ENCODE data around the gene ZRANB3. TPM values are rescaled to one million over a fixed set of nuclear protein-coding genes. Genes with fewer than 3 reads are reported as not detected.

ZRANB3 gene
- total and polyA plus RNA-seq, 4 donors, result 2.5 to 7.2 (median 4.1) TPM

- Histone ChIP-seq H3K4me3 (ENCODE audit: low read depth in 1 of 3, low read length in 3 of 3) (no peak overlapping the region), H3K27ac (ENCODE audit: low read depth in 1 of 2, low read length in 2 of 2) (no peak overlapping the region), H3K36me3 (ENCODE audit: control insufficient read depth in 4 of 4, insufficient read depth in 3 of 4, low read depth in 1 of 4, low read length in 3 of 4) (peaks cover 0 to 10% (median 0%) of the 10 kb centered on the region in 4 donors), H3K9me3 (ENCODE audit: control insufficient read depth in 4 of 4, low read length in 3 of 4) (no peaks in the 10 kb centered on the region), H3K4me1 (ENCODE audit: control insufficient read depth in 4 of 4, insufficient read depth in 4 of 4, low read length in 3 of 4) (no peaks in the 10 kb centered on the region), H3K27me3 (ENCODE audit: control insufficient read depth in 4 of 4, insufficient read depth in 4 of 4, low read length in 3 of 4) (no peaks in the 10 kb centered on the region), H3K9ac (ENCODE audit: low read depth in 1 of 2, low read length in 2 of 2) (no peak overlapping the region)
- 94% methylated on average over 4 of the region's 4 CpGs for WGBS
- no peak for TF ChIP-seq SP1 (IDR thresholded peaks at IDR 0.05)
- TF ChIP-seq CTCF (IDR thresholded peaks at IDR 0.05; ENCODE audit: low read depth, low read length, missing input control), result no peak
- TF ChIP-seq YY1 (IDR thresholded peaks at IDR 0.05), result no peak
- no peak for TF ChIP-seq MAX (IDR thresholded peaks at IDR 0.05)
- TF ChIP-seq HNF4G (IDR thresholded peaks at IDR 0.05), result no peak
- DNase-seq (ENCODE audit: low spot score), result no peak
These were observed 45.6 kb downstream of the ZRANB3 start for GRCh38 chr2:135485441-135485840.

- H3K27me3 ChIP-seq (ENCODE audit: control insufficient read depth in 4 of 4, insufficient read depth in 4 of 4, low read length in 3 of 4), result no peaks in the 10 kb centered on the region
- no peak for DNase-seq (ENCODE audit: low spot score)
- no peaks in the 10 kb centered on the region for H3K4me1 ChIP-seq (ENCODE audit: control insufficient read depth in 4 of 4, insufficient read depth in 4 of 4, low read length in 3 of 4)
- H3K4me3 ChIP-seq (ENCODE audit: low read depth in 1 of 3, low read length in 3 of 3), result no peak overlapping the region
- H3K9ac ChIP-seq (ENCODE audit: low read depth in 1 of 2, low read length in 2 of 2), result no peak overlapping the region
- H3K9me3 ChIP-seq (ENCODE audit: control insufficient read depth in 4 of 4, low read length in 3 of 4), result no peaks in the 10 kb centered on the region
- no peak overlapping the region for H3K27ac ChIP-seq (ENCODE audit: low read depth in 1 of 2, low read length in 2 of 2)
- TF ChIP-seq RXRA (IDR thresholded peaks at IDR 0.05) (no peak), YY1 (IDR thresholded peaks at IDR 0.05) (no peak), REST (IDR thresholded peaks at IDR 0.05) (no peak), EGR1 (IDR thresholded peaks at IDR 0.05; ENCODE audit: low read depth in 2 of 2) (no peak), FOXA1 (IDR thresholded peaks at IDR 0.05) (no peak), HNF4G (IDR thresholded peaks at IDR 0.05) (no peak), SP1 (IDR thresholded peaks at IDR 0.05) (no peak), MAX (IDR thresholded peaks at IDR 0.05) (no peak), JUND (IDR thresholded peaks at IDR 0.05) (no peak), GABPA (IDR thresholded peaks at IDR 0.05 in 1 of 2, conservative IDR thresholded peaks at IDR 0.05 in 1 of 2) (no peak), RAD21 (IDR thresholded peaks at IDR 0.05) (no peak)
- H3K36me3 ChIP-seq (ENCODE audit: control insufficient read depth in 4 of 4, insufficient read depth in 3 of 4, low read depth in 1 of 4, low read length in 3 of 4), result peaks cover 0 to 2% (median 0%) of the 10 kb centered on the region in 4 donors
These were observed 55.9 kb downstream of the ZRANB3 start for GRCh38 chr2:135475128-135475527.

GRCh38 chr2:135473567-135473966 lies 57.5 kb downstream of the ZRANB3 start:
- Histone ChIP-seq H3K9ac (ENCODE audit: low read depth in 1 of 2, low read length in 2 of 2) (no peak overlapping the region), H3K9me3 (ENCODE audit: control insufficient read depth in 4 of 4, low read length in 3 of 4) (no peaks in the 10 kb centered on the region), H3K4me3 (ENCODE audit: low read depth in 1 of 3, low read length in 3 of 3) (no peak overlapping the region), H3K4me1 (ENCODE audit: control insufficient read depth in 4 of 4, insufficient read depth in 4 of 4, low read length in 3 of 4) (no peaks in the 10 kb centered on the region), H3K27me3 (ENCODE audit: control insufficient read depth in 4 of 4, insufficient read depth in 4 of 4, low read length in 3 of 4) (no peaks in the 10 kb centered on the region), H3K36me3 (ENCODE audit: control insufficient read depth in 4 of 4, insufficient read depth in 3 of 4, low read depth in 1 of 4, low read length in 3 of 4) (no peaks in the 10 kb centered on the region), H3K27ac (ENCODE audit: low read depth in 1 of 2, low read length in 2 of 2) (no peak overlapping the region)
- DNase-seq (ENCODE audit: low spot score), result no peak
- TF ChIP-seq RAD21 (IDR thresholded peaks at IDR 0.05), result peak; percentile 70 to 78
- peak; percentile 40 for TF ChIP-seq CTCF (IDR thresholded peaks at IDR 0.05; ENCODE audit: low read depth, low read length, missing input control)
- no peak for TF ChIP-seq ATF3 (IDR thresholded peaks at IDR 0.05)
- WGBS, result 64% methylated on average over 2 of the region's 2 CpGs

Data from liver (tissue), 9 donors.